SU-DHL-6 (cell line): Measurements from ENCODE around the gene LIN7B.

Source experiments
- EZH2phosphoT487 ChIP-seq: fragments of 200-600 bp; sonication (generic), shearing (Covaris generic); conservative IDR thresholded peaks from 2 replicates; pipeline ENCODE4 v1.6.1; 2018; ENCODE audit warnings: mild to moderate bottlenecking, antibody characterized with exemption, low read length, moderate library complexity, mixed read lengths
- TF ChIP-seq, protein P1 (sequence below): fragments of 200-600 bp; sonication (generic); IDR thresholded peaks from one replicate; pipeline ENCODE4 v1.5.1; 2017; ENCODE audit warnings: antibody characterized with exemption, mild to moderate bottlenecking, low read length, moderate library complexity; ENCODE audit not compliant: insufficient read depth, poor library complexity, severe bottlenecking

DNA sequence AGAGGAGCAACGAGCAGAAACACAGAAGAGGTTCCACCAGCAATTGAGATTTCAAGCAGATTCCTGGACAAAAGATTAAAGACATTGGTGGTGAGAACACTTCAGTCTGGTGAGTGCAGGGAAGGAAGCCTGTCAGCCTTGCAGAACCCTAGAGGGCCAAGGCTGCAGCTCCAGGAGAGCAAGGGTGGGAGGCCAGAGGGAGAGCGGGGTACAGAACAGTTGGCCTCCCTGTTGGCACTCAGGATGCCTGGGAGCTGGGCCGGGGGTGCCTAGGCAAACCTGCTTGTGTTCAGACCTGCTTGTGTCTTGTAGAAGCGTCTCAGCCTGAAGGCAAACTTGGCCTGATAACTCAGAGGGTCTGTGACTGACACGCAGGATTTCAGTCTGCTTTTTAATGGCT is 5.1 kb upstream of the LIN7B start:
- TF ChIP-seq, protein P1, sequence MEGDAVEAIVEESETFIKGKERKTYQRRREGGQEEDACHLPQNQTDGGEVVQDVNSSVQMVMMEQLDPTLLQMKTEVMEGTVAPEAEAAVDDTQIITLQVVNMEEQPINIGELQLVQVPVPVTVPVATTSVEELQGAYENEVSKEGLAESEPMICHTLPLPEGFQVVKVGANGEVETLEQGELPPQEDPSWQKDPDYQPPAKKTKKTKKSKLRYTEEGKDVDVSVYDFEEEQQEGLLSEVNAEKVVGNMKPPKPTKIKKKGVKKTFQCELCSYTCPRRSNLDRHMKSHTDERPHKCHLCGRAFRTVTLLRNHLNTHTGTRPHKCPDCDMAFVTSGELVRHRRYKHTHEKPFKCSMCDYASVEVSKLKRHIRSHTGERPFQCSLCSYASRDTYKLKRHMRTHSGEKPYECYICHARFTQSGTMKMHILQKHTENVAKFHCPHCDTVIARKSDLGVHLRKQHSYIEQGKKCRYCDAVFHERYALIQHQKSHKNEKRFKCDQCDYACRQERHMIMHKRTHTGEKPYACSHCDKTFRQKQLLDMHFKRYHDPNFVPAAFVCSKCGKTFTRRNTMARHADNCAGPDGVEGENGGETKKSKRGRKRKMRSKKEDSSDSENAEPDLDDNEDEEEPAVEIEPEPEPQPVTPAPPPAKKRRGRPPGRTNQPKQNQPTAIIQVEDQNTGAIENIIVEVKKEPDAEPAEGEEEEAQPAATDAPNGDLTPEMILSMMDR: no peak
- no peak for TF ChIP-seq EZH2phosphoT487
